Pancreas (tissue), 10 donors: ENCODE data around the gene DOK5. TPM values are rescaled to one million over a fixed set of nuclear protein-coding genes. Genes with fewer than 3 reads are reported as not detected.
A peak's percentile ranks its signal among the peaks of the same experiment; 100 is the strongest.
"Not testable (repeated sequence)": the region's sequence is repeated elsewhere in the genome, so short reads cannot be mapped to it uniquely, and the experiment has no call there.

Experiments
- ATAC-seq, 4 donors: fragments of 200-7000 bp; cut with Tn5 transposase; one replicate each; pipeline versions ENCODE4 v1.8.0 to v1.9.1; 2020; ENCODE audit warnings: mild to moderate bottlenecking in 4 of 4, moderate library complexity in 4 of 4
- DNase-seq, 6 donors: peaks; one replicate each; pipeline ENCODE4 v3.0.0-alpha.2; 2020
- FAIRE-seq: peaks from 2 replicates; lab custom pipeline; 2012; peaks lifted over from hg19 to GRCh38; lab: Jason Lieb, UNC
- H3K27ac ChIP-seq, 4 donors: fragments of 200-600 bp; sonication (generic); 1 replicate in 3 of 4; 2 replicates in 1 of 4; pipeline versions ENCODE4 v1.5.0 to v1.8.0; 2020
- H3K27me3 ChIP-seq, 4 donors: fragments of 200-600 bp; one replicate each; pipeline ENCODE4 v1.8.0; 2021
- H3K36me3 ChIP-seq, 3 donors: fragments of 200-600 bp; sonication (generic) in 1 of 3; one replicate each; pipeline versions ENCODE4 v1.5.0 to v1.8.0; 2020 to 2021
- H3K4me1 ChIP-seq, 3 donors: fragments of 200-600 bp; one replicate each; pipeline ENCODE4 v1.8.0; 2021
- H3K4me3 ChIP-seq, 4 donors: fragments of 200-600 bp; sonication (generic) in 2 of 4; one replicate each; pipeline versions ENCODE4 v1.5.0 to v1.8.0; 2020 to 2021
- H3K9me3 ChIP-seq, 4 donors: fragments of 200-600 bp; one replicate each; pipeline ENCODE4 v1.8.0; 2021
- CTCF ChIP-seq, 4 donors: fragments of 200-600 bp; sonication (generic) in 3 of 4; IDR thresholded peaks; one replicate each; pipeline versions ENCODE4 v1.5.0 to v1.8.0; 2021; ENCODE audit warnings: antibody characterized with exemption in 4 of 4
- WGBS, 2 donors: extraction: QIAGEN DNeasy Blood & Tissue Kit; methylation state at CpG; one replicate each; pipeline ENCODE4 v1.1.7; 2013; 5-methylcytosine and 5-hydroxymethylcytosine counted together
- intact Hi-C, 3 donors: fragments of 100-400 bp; cut with DNase I; formaldehyde crosslinking; loops; one replicate each; pipeline versions ENCODE4 v1.11.1 to v1.14.2; 2022
- polyA plus RNA-seq, 2 donors: library from polyadenylated mRNA; stranded (reverse); fragments of 200-250 nt; gene quantifications; one replicate each; pipeline ENCODE4 v1.2.3, GENCODE V29; 2013
- total RNA-seq, 6 donors: library from RNA; stranded (reverse); fragmentation: NEBNext Ultra II Directional in 4 of 6; extraction: Animal tissue kit (Norgen Biotek cat#: 25700) in 4 of 6; gene quantifications; one replicate each; pipeline versions ENCODE4 v1.2.1 to v1.2.4, GENCODE V29; 2021 to 2023
- donor health status: healthy with polysubstance abuse.
- donor health status: DM: no; HTN: no; CAD: no; lungs with moderate emphysema.
- donor health status: DM: no; HTN: no; CAD: no.
- donor health status: control.
- donor health status: control.
- donor health status: Bipolar disorder and iron deficiency.
- donor health status: DM: yes; HTN: yes; CAD: no.
- donor health status: DM: no; HTN: no; CAD: no.
- donor health status: DM: no; HTN: no; CAD: no.
- donor health status: DM: yes; HTN: yes; CAD: no.

DOK5 gene
- total and polyA plus RNA-seq, 8 donors: 0.24 to 1.2 (median 0.51) TPM

- WGBS, 2 donors: 14 to 16% methylated on average over 9 of the region's 9 CpGs
- DNase-seq: peak; percentile 60 to 79 (median 74)
- H3K4me3 ChIP-seq: no peak overlapping the region
Measured at GRCh38 chr20:54433636-54434035, 41.8 kb upstream of the DOK5 start.

GRCh38 chr20:54434196-54434595 lies 41.2 kb upstream of the DOK5 start:
- H3K9me3 ChIP-seq: no peaks in the 10 kb centered on the region
- TF ChIP-seq CTCF (IDR thresholded peaks at IDR 0.05): no peak
- peak overlapping the region in 1 of 4 donors; percentile 18 for H3K27ac ChIP-seq
- no peaks in the 10 kb centered on the region for H3K36me3 ChIP-seq
- no peak overlapping the region for H3K4me3 ChIP-seq
- intact Hi-C loops: no loop called here
- ATAC-seq: peak in 3 of 4 donors; percentile 35 to 52 (median 50)
- H3K27me3 ChIP-seq: no peaks in the 10 kb centered on the region
- FAIRE-seq: no peak
- peak in 1 of 6 donors; percentile 2 for DNase-seq
- peaks cover 6 to 27% (median 13%) of the 10 kb centered on the region in 3 donors for H3K4me1 ChIP-seq
- 71 to 76% methylated on average over 7 of the region's 7 CpGs for WGBS, 2 donors

More at GRCh38 chr20:54433636-54434035, 41.8 kb upstream of the DOK5 start:
- no peaks in the 10 kb centered on the region for H3K27me3 ChIP-seq
- H3K36me3 ChIP-seq: no peaks in the 10 kb centered on the region
- ATAC-seq (peak; percentile 88 to 95 (median 92)), FAIRE-seq (no peak)
- H3K4me1 ChIP-seq: peaks cover 6 to 27% (median 13%) of the 10 kb centered on the region in 3 donors
- no peaks in the 10 kb centered on the region for H3K9me3 ChIP-seq
- intact Hi-C loops: no loop called here
- H3K27ac ChIP-seq: peak overlapping the region in 2 of 4 donors; percentile 18 to 51
- no peak for TF ChIP-seq CTCF (IDR thresholded peaks at IDR 0.05)

- no peak for DNase-seq
- H3K27ac ChIP-seq: no peak overlapping the region
- 90 to 96% methylated on average over 3 of the region's 3 CpGs for WGBS, 2 donors
- no peaks in the 10 kb centered on the region for H3K27me3 ChIP-seq
- no peaks in the 10 kb centered on the region for H3K9me3 ChIP-seq
- no peak overlapping the region for H3K4me3 ChIP-seq
- no peaks in the 10 kb centered on the region for H3K36me3 ChIP-seq
- intact Hi-C loops: no loop called here
- H3K4me1 ChIP-seq: peaks cover 6 to 27% (median 13%) of the 10 kb centered on the region in 3 donors
- no peak for TF ChIP-seq CTCF (IDR thresholded peaks at IDR 0.05)
- FAIRE-seq: no peak
- no peak for ATAC-seq
Measured at GRCh38 chr20:54435015-54435414, 40.4 kb upstream of the DOK5 start.

- intact Hi-C loops, FAIRE-seq, H3K27ac ChIP-seq, ATAC-seq, H3K4me3 ChIP-seq, H3K27me3 ChIP-seq, DNase-seq, H3K9me3 ChIP-seq, H3K36me3 ChIP-seq: not testable (repeated sequence)
- H3K4me1 ChIP-seq: peaks cover 6 to 27% (median 13%) of the 10 kb centered on the region in 3 donors
- 95 to 96% methylated on average over 8 of the region's 8 CpGs for WGBS, 2 donors
Measured at GRCh38 chr20:54436410-54436809, 39.0 kb upstream of the DOK5 start.

- Histone ChIP-seq H3K27me3 (no peaks in the 10 kb centered on the region), H3K4me1 (peaks cover 0 to 16% (median 8%) of the 10 kb centered on the region in 3 donors), H3K27ac (no peak overlapping the region), H3K36me3 (no peaks in the 10 kb centered on the region), H3K4me3 (no peak overlapping the region), H3K9me3 (no peaks in the 10 kb centered on the region)
- 84 to 90% methylated on average over 5 of the region's 5 CpGs for WGBS, 2 donors
- FAIRE-seq (no peak), ATAC-seq (no peak), DNase-seq (no peak)
- intact Hi-C loops: no loop called here
- no peak for TF ChIP-seq CTCF (IDR thresholded peaks at IDR 0.05)
Measured at GRCh38 chr20:54438166-54438565, 37.2 kb upstream of the DOK5 start.
